Tibial nerve (tissue), 4 donors: ENCODE data around the gene TBC1D1.

Experiments
- CTCF ChIP-seq, 5 experiments: fragments of 200-600 bp in 3 of 5; fragments of 450-650 bp in 2 of 5; sonication (generic) in 3 of 5; IDR thresholded peaks; one replicate each; pipeline ENCODE4 v1.5.1; 2016 to 2019; ENCODE audit warnings: antibody characterized with exemption in 5 of 5, mild to moderate bottlenecking in 3 of 5, moderate library complexity in 2 of 5
- EP300 ChIP-seq, 2 donors: sonication (generic); formaldehyde crosslinking; IDR thresholded peaks; one replicate each; pipeline ENCODE4 v1.6.1; 2017; ENCODE audit warnings: antibody characterized with exemption in 2 of 2, mild to moderate bottlenecking in 1 of 2
- POLR2A ChIP-seq, 2 donors: fragments of 450-650 bp; IDR thresholded peaks; one replicate each; pipeline ENCODE4 v1.6.1; 2017; ENCODE audit warnings: antibody characterized with exemption in 2 of 2, mild to moderate bottlenecking in 2 of 2, moderate library complexity in 2 of 2

- TF ChIP-seq CTCF (IDR thresholded peaks at IDR 0.05) (no peak), POLR2A (IDR thresholded peaks at IDR 0.05) (no peak), EP300 (IDR thresholded peaks at IDR 0.05) (no peak)
These were observed 203.5 kb downstream of the TBC1D1 start for GRCh38 chr4:38094419-38094818.
